Stimulated activated CD8-positive, alpha-beta memory T cell treated with anti-CD3 and anti-CD28 coated beads, Interleukin-7, amount 100 ng/mL, for 48 hours (primary cell): Measurements from ENCODE around the gene COL19A1.

Experiments used
- DNase-seq, 2 donors: peaks; one replicate each; pipeline ENCODE4 v3.0.0-alpha.2; 2020; ENCODE audit warnings: low read depth in 1 of 2; ENCODE audit errors: extremely low read depth in 1 of 2

Gene COL19A1

GRCh38 chr6:70118670-70119069, 252.3 kb downstream of the COL19A1 start:
- no peak for DNase-seq

GRCh38 chr6:70119218-70119835, 253.0 kb downstream of the COL19A1 start:
- no peak for DNase-seq

GRCh38 chr6:70124443-70124842, 258.1 kb downstream of the COL19A1 start:
- DNase-seq = no peak

- DNase-seq = no peak
Measured at GRCh38 chr6:70124882-70125545, 258.7 kb downstream of the COL19A1 start.

- DNase-seq = no peak
Measured at GRCh38 chr6:70125602-70126001, 259.2 kb downstream of the COL19A1 start.

- no peak for DNase-seq
Measured at GRCh38 chr6:70129341-70129740, 263.0 kb downstream of the COL19A1 start.

- DNase-seq = no peak
Measured at GRCh38 chr6:70130865-70131264, 264.5 kb downstream of the COL19A1 start.

- no peak for DNase-seq
Measured at GRCh38 chr6:70131528-70131927, 265.2 kb downstream of the COL19A1 start.

GRCh38 chr6:70133246-70133645, 266.9 kb downstream of the COL19A1 start:
- no peak for DNase-seq

GRCh38 chr6:70134542-70134941, 268.2 kb downstream of the COL19A1 start:
- no peak for DNase-seq

- DNase-seq = no peak
Measured at GRCh38 chr6:70135219-70136160, 269.1 kb downstream of the COL19A1 start.

- no peak for DNase-seq
Measured at GRCh38 chr6:70136996-70137395, 270.6 kb downstream of the COL19A1 start.

- no peak for DNase-seq
Measured at GRCh38 chr6:70140496-70140895, 274.1 kb downstream of the COL19A1 start.

GRCh38 chr6:70142034-70142433, 275.7 kb downstream of the COL19A1 start:
- DNase-seq = no peak

- no peak for DNase-seq
Measured at GRCh38 chr6:70145178-70145577, 278.8 kb downstream of the COL19A1 start.

GRCh38 chr6:70149209-70149788, 282.9 kb downstream of the COL19A1 start:
- no peak for DNase-seq

GRCh38 chr6:70150521-70150920, 284.2 kb downstream of the COL19A1 start:
- no peak for DNase-seq

GRCh38 chr6:70151616-70152015, 285.3 kb downstream of the COL19A1 start:
- no peak for DNase-seq

GRCh38 chr6:70152786-70153185, 286.4 kb downstream of the COL19A1 start:
- no peak for DNase-seq

GRCh38 chr6:70157086-70157485, 290.7 kb downstream of the COL19A1 start:
- DNase-seq = no peak

- DNase-seq = no peak
Measured at GRCh38 chr6:70160276-70160675, 293.9 kb downstream of the COL19A1 start.
